Right atrium auricular region (tissue), 2 donors: ENCODE results near the gene NLRP13. TPM values are rescaled to one million over a fixed set of nuclear protein-coding genes. Genes with fewer than 3 reads are reported as not detected.

Source experiments
- total RNA-seq, 2 donors: library from RNA; depleted of rRNA; stranded (reverse); fragments of >200 nt; gene quantifications; one replicate each; pipeline ENCODE4 v1.1.0, GENCODE V29; 2016

NLRP13 gene
- total RNA-seq, 2 donors from 2014 or later, result not detected

Other genes with a start within 250 kb of the NLRP13 start
- not detected for gene NLRP9, start 193.9 kb downstream of the NLRP13 start, total RNA-seq
- gene RFPL4A, start 173.2 kb downstream of the NLRP13 start, total RNA-seq, result not detected
- gene RFPL4AL1, start 163.2 kb downstream of the NLRP13 start, total RNA-seq, result not detected
- gene NLRP11, start 100.3 kb downstream of the NLRP13 start, total RNA-seq, result not detected
- gene NLRP4, start 95.8 kb downstream of the NLRP13 start, total RNA-seq, result not detected
- gene NLRP8, start 15.5 kb upstream of the NLRP13 start, total RNA-seq, result not detected
- not detected for gene NLRP5, start 54.4 kb upstream of the NLRP13 start, total RNA-seq
- gene ZNF787, start 189.0 kb upstream of the NLRP13 start, total RNA-seq, result 10 to 100 TPM in 1 of 2 donors, 1 to 10 TPM in 1; 6.0 to 11.8 TPM
- gene ZNF444, start 209.0 kb upstream of the NLRP13 start, total RNA-seq, result 10 to 100 TPM; 26.1 to 30.9 TPM
- gene GALP, start 243.7 kb upstream of the NLRP13 start, total RNA-seq, result not detected